ENCODE results near the gene SORT1. TPM values are rescaled to one million over a fixed set of nuclear protein-coding genes. Genes with fewer than 3 reads are reported as not detected.

Gene SORT1
- total and polyA plus RNA-seq, 2 donors = 3.6 to 10.3 TPM

GRCh38 chr1:109259674-109260557 is 137.8 kb downstream of the SORT1 start:
- DNase-seq (ENCODE audit: low read depth in 6 of 9, low spot score in 9 of 9) = no peak
- Histone ChIP-seq H3K9me3 (ENCODE audit: control insufficient read depth in 2 of 2, insufficient read depth in 1 of 2, low read length in 1 of 2) (no peaks in the 10 kb centered on the region), H3K27me3 (ENCODE audit: control insufficient read depth in 2 of 2, insufficient read depth in 1 of 2, low read length in 1 of 2) (peaks cover 0 to 2% of the 10 kb centered on the region in 2 donors), H3K27ac (ENCODE audit: low read depth in 1 of 2, low read length in 1 of 2) (no peak overlapping the region), H3K4me3 (ENCODE audit: low read length in 2 of 2) (no peak overlapping the region), H3K4me1 (ENCODE audit: control insufficient read depth in 2 of 2, insufficient read depth in 2 of 2, low read length in 2 of 2) (peaks cover 0 to 2% of the 10 kb centered on the region in 2 donors), H3K36me3 (ENCODE audit: control insufficient read depth in 2 of 2, insufficient read depth in 2 of 2, low read length in 1 of 2) (peaks cover 0 to 2% of the 10 kb centered on the region in 2 donors)
- 87% methylated on average over 7 of the region's 7 CpGs for WGBS

Other genes starting within 250 kb of the SORT1 start
- gene SARS1, start 184.0 kb downstream of the SORT1 start, total RNA-seq = 109 TPM
- gene SARS1, start 184.0 kb downstream of the SORT1 start, polyA plus RNA-seq = 72.2 TPM
- 1.2 TPM for gene CELSR2, start 148.4 kb downstream of the SORT1 start, total RNA-seq
- gene CELSR2, start 148.4 kb downstream of the SORT1 start, polyA plus RNA-seq = 2.5 TPM
- 16.6 TPM for gene PSRC1, start 114.8 kb downstream of the SORT1 start, total RNA-seq
- 5.8 TPM for gene PSRC1, start 114.8 kb downstream of the SORT1 start, polyA plus RNA-seq
- gene MYBPHL, start 90.9 kb downstream of the SORT1 start, total RNA-seq = 0.09 TPM
- gene MYBPHL, start 90.9 kb downstream of the SORT1 start, polyA plus RNA-seq = 0.43 TPM
- gene PSMA5, start 28.5 kb upstream of the SORT1 start, total RNA-seq = 144 TPM
- gene PSMA5, start 28.5 kb upstream of the SORT1 start, polyA plus RNA-seq = 72.3 TPM
- 0.05 TPM for gene SYPL2, start 68.6 kb upstream of the SORT1 start, total RNA-seq
- 0.34 TPM for gene SYPL2, start 68.6 kb upstream of the SORT1 start, polyA plus RNA-seq
- 5.4 TPM for gene ATXN7L2, start 86.0 kb upstream of the SORT1 start, total RNA-seq
- 19.6 TPM for gene ATXN7L2, start 86.0 kb upstream of the SORT1 start, polyA plus RNA-seq
- 3.3 TPM for gene CYB561D1, start 96.2 kb upstream of the SORT1 start, total RNA-seq
- 9.4 TPM for gene CYB561D1, start 96.2 kb upstream of the SORT1 start, polyA plus RNA-seq
- gene AMIGO1, start 111.8 kb upstream of the SORT1 start, total RNA-seq = 2.5 TPM
- 2.3 TPM for gene AMIGO1, start 111.8 kb upstream of the SORT1 start, polyA plus RNA-seq
- gene GPR61, start 142.0 kb upstream of the SORT1 start, total RNA-seq = 0.42 TPM
- gene GPR61, start 142.0 kb upstream of the SORT1 start, polyA plus RNA-seq = 0.07 TPM
- 7.7 TPM for gene GNAI3, start 150.7 kb upstream of the SORT1 start, total RNA-seq
- 4.7 TPM for gene GNAI3, start 150.7 kb upstream of the SORT1 start, polyA plus RNA-seq
- 0.14 TPM for gene GNAT2, start 221.7 kb upstream of the SORT1 start, total RNA-seq
- gene GNAT2, start 221.7 kb upstream of the SORT1 start, polyA plus RNA-seq = 0.05 TPM
- 24.8 TPM for gene AMPD2, start 221.9 kb upstream of the SORT1 start, total RNA-seq
- 32.8 TPM for gene AMPD2, start 221.9 kb upstream of the SORT1 start, polyA plus RNA-seq